ENCODE results near the gene KCNMB3.
"Not testable (repeated sequence)": the region's sequence is repeated elsewhere in the genome, so short reads cannot be mapped to it uniquely, and the experiment has no call there.

The KCNMB3 gene

GRCh38 chr3:179264449-179264848, 13.5 kb upstream of the KCNMB3 start:
- DNase-seq (ENCODE audit: low read depth, low spot score), result no peak

GRCh38 chr3:179263134-179263533, 12.2 kb upstream of the KCNMB3 start:
- no peak for DNase-seq (ENCODE audit: low read depth, low spot score)

GRCh38 chr3:179260949-179261765, 10.2 kb upstream of the KCNMB3 start:
- peak; percentile 21 for DNase-seq (ENCODE audit: low read depth, low spot score)

- DNase-seq (ENCODE audit: low read depth, low spot score), result not testable (repeated sequence)
Observed at GRCh38 chr3:179259959-179260756, 9.2 kb upstream of the KCNMB3 start.

GRCh38 chr3:179258820-179259219, 7.9 kb upstream of the KCNMB3 start:
- DNase-seq (ENCODE audit: low read depth, low spot score), result no peak

GRCh38 chr3:179257742-179258141, 6.8 kb upstream of the KCNMB3 start:
- not testable (repeated sequence) for DNase-seq (ENCODE audit: low read depth, low spot score)

- DNase-seq (ENCODE audit: low read depth, low spot score), result no peak
Observed at GRCh38 chr3:179256813-179257212, 5.9 kb upstream of the KCNMB3 start.

- no peak for DNase-seq (ENCODE audit: low read depth, low spot score)
Observed at GRCh38 chr3:179247289-179248015, 3.5 kb downstream of the KCNMB3 start.

GRCh38 chr3:179244878-179245277, 6.0 kb downstream of the KCNMB3 start:
- no peak for DNase-seq (ENCODE audit: low read depth, low spot score)

GRCh38 chr3:179242859-179243258, 8.1 kb downstream of the KCNMB3 start:
- DNase-seq (ENCODE audit: low read depth, low spot score), result not testable (repeated sequence)

- DNase-seq (ENCODE audit: low read depth, low spot score), result not testable (repeated sequence)
Observed at GRCh38 chr3:179240299-179240698, 10.6 kb downstream of the KCNMB3 start.

GRCh38 chr3:179236669-179237301, 14.1 kb downstream of the KCNMB3 start:
- no peak for DNase-seq (ENCODE audit: low read depth, low spot score)

- DNase-seq (ENCODE audit: low read depth, low spot score), result no peak
Observed at GRCh38 chr3:179234199-179234598, 16.7 kb downstream of the KCNMB3 start.

GRCh38 chr3:179233043-179233442, 17.9 kb downstream of the KCNMB3 start:
- DNase-seq (ENCODE audit: low read depth, low spot score), result no peak

GRCh38 chr3:179229177-179229576, 21.7 kb downstream of the KCNMB3 start:
- no peak for DNase-seq (ENCODE audit: low read depth, low spot score)

- no peak for DNase-seq (ENCODE audit: low read depth, low spot score)
Observed at GRCh38 chr3:179227349-179227748, 23.6 kb downstream of the KCNMB3 start.

- no peak for DNase-seq (ENCODE audit: low read depth, low spot score)
Observed at GRCh38 chr3:179224584-179224983, 26.3 kb downstream of the KCNMB3 start.

GRCh38 chr3:179223548-179223947, 27.4 kb downstream of the KCNMB3 start:
- DNase-seq (ENCODE audit: low read depth, low spot score), result no peak

- not testable (repeated sequence) for DNase-seq (ENCODE audit: low read depth, low spot score)
Observed at GRCh38 chr3:179218213-179218612, 32.7 kb downstream of the KCNMB3 start.

- not testable (repeated sequence) for DNase-seq (ENCODE audit: low read depth, low spot score)
Observed at GRCh38 chr3:179215550-179215949, 35.4 kb downstream of the KCNMB3 start.

GRCh38 chr3:179200790-179201189, 50.1 kb downstream of the KCNMB3 start:
- DNase-seq (ENCODE audit: low read depth, low spot score), result no peak

GRCh38 chr3:179196700-179197099, 54.2 kb downstream of the KCNMB3 start:
- no peak for DNase-seq (ENCODE audit: low read depth, low spot score)

Measured in activated CD4-positive, CD25-positive, alpha-beta regulatory T cell treated with anti-CD3 and anti-CD28 coated beads, Interleukin-2, amount 50 U/mL, for 16 hours (primary cell).